OCI-LY1 (cell line): ENCODE data around the gene STX2.

Experiments
- H2AFZ ChIP-seq: fragments of 200-600 bp; sonication (generic), shearing (Covaris generic); 2 replicates; pipeline ENCODE4 v1.6.0; 2014; ENCODE audit warnings: antibody characterized with exemption, mild to moderate bottlenecking, low read length
- H3F3A ChIP-seq: fragments of 200-600 bp; sonication (generic), shearing (Covaris generic); 2 replicates; pipeline ENCODE4 v1.6.0; 2014; ENCODE audit warnings: mild to moderate bottlenecking, antibody characterized with exemption, low read length, moderate library complexity; ENCODE audit not compliant: insufficient read depth
- H3K27ac ChIP-seq: fragments of 200-600 bp; sonication (generic); 2 replicates; pipeline ENCODE4 v1.5.1; 2014; ENCODE audit warnings: low read length, mixed run types, mild to moderate bottlenecking, low read depth; ENCODE audit not compliant: poor library complexity, severe bottlenecking
- H3K27me3 ChIP-seq: fragments of 200-600 bp; sonication (generic); 2 replicates; pipeline ENCODE4 v1.6.0; 2014; ENCODE audit warnings: antibody characterized with exemption, mild to moderate bottlenecking, low read length, moderate library complexity; ENCODE audit not compliant: insufficient read depth
- H3K36me3 ChIP-seq: fragments of 200-600 bp; sonication (generic); 2 replicates; pipeline ENCODE4 v1.6.1; 2014; ENCODE audit warnings: mild to moderate bottlenecking, antibody characterized with exemption, low read length, moderate library complexity, mixed read lengths; ENCODE audit not compliant: insufficient read depth
- H3K4me1 ChIP-seq: fragments of 200-600 bp; sonication (generic); 2 replicates; pipeline ENCODE4 v1.5.1; 2014; ENCODE audit warnings: mild to moderate bottlenecking, low read length, moderate library complexity; ENCODE audit not compliant: insufficient read depth, severe bottlenecking
- H3K4me2 ChIP-seq: fragments of 200-600 bp; sonication (generic), shearing (Covaris generic); 2 replicates; pipeline ENCODE4 v1.6.1; 2014; ENCODE audit warnings: low read length
- H3K4me3 ChIP-seq: fragments of 200-600 bp; sonication (generic); 2 replicates; pipeline ENCODE4 v1.5.1; 2014; ENCODE audit warnings: low read length, low read depth, mild to moderate bottlenecking, mixed read lengths; ENCODE audit not compliant: poor library complexity, severe bottlenecking
- H3K79me2 ChIP-seq: fragments of 200-600 bp; shearing (Covaris generic); 2 replicates; pipeline ENCODE4 v1.6.1; 2016; ENCODE audit warnings: mixed run types, low read length, mixed read lengths; ENCODE audit not compliant: insufficient read depth
- H3K9ac ChIP-seq: fragments of 200-600 bp; sonication (generic), shearing (Covaris generic); 2 replicates; pipeline ENCODE4 v1.6.1; 2014; ENCODE audit warnings: mild to moderate bottlenecking, low read length, mixed read lengths
- H3K9me2 ChIP-seq: fragments of 200-600 bp; sonication (generic), shearing (Covaris generic); 2 replicates; pipeline ENCODE4 v1.6.1; 2014; ENCODE audit warnings: low read depth, mild to moderate bottlenecking, low read length, mixed read lengths
- H3K9me3 ChIP-seq: fragments of 200-600 bp; shearing (Covaris generic); 2 replicates; pipeline ENCODE4 v1.6.1; 2014; ENCODE audit warnings: low read length, mixed read lengths
- H4K20me1 ChIP-seq: fragments of 200-600 bp; sonication (generic), shearing (Covaris generic); 2 replicates; pipeline ENCODE4 v1.6.0; 2016; ENCODE audit warnings: mild to moderate bottlenecking, low read length; ENCODE audit not compliant: insufficient read depth
- CTCF ChIP-seq: fragments of 200-600 bp; sonication (generic), shearing (Covaris generic); IDR thresholded peaks from 2 replicates; pipeline ENCODE4 v1.5.1; 2017; ENCODE audit warnings: mild to moderate bottlenecking, antibody characterized with exemption, low read length, moderate library complexity, mixed read lengths
- EZH2 ChIP-seq: fragments of 200-600 bp; sonication (generic), shearing (Covaris generic); IDR thresholded peaks from 2 replicates; pipeline ENCODE4 v1.8.0; 2017; ENCODE audit warnings: borderline replicate concordance, mixed run types, mild to moderate bottlenecking, antibody characterized with exemption, low read length, moderate library complexity, mixed read lengths

STX2 gene

DNA sequence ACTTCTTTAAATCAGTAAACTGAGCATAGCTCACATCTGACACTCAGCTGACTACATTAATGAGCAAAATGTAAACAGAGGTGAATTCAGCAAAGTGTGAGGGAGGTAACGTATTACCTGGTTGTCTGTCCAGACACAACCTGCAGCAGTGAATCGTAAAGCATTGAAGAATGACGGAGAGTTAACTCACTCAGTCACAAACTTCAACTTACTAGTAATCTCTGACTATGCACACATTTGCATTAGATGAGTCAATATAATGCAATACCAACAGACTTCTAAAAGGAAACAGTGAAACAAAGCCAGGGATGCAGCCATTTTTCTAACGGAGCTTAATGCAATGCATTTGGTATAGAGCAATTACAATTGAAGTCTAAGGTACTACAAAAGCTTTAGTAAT is 40.0 kb downstream of the STX2 start:
- Histone ChIP-seq H3K79me2 (no peaks in the 10 kb centered on the region), H3K4me2 (no peak overlapping the region), H3K9ac (no peak overlapping the region), H3F3A (no peaks in the 10 kb centered on the region), H2AFZ (no peak overlapping the region), H3K27me3 (no peaks in the 10 kb centered on the region), H3K27ac (no peak overlapping the region), H4K20me1 (no peaks in the 10 kb centered on the region), H3K9me3 (no peaks in the 10 kb centered on the region), H3K9me2 (no peaks in the 10 kb centered on the region), H3K4me1 (no peaks in the 10 kb centered on the region), H3K4me3 (no peak overlapping the region), H3K36me3 (peaks cover 77% of the 10 kb centered on the region)
- TF ChIP-seq EZH2: no peak
- no peak for TF ChIP-seq CTCF

DNA sequence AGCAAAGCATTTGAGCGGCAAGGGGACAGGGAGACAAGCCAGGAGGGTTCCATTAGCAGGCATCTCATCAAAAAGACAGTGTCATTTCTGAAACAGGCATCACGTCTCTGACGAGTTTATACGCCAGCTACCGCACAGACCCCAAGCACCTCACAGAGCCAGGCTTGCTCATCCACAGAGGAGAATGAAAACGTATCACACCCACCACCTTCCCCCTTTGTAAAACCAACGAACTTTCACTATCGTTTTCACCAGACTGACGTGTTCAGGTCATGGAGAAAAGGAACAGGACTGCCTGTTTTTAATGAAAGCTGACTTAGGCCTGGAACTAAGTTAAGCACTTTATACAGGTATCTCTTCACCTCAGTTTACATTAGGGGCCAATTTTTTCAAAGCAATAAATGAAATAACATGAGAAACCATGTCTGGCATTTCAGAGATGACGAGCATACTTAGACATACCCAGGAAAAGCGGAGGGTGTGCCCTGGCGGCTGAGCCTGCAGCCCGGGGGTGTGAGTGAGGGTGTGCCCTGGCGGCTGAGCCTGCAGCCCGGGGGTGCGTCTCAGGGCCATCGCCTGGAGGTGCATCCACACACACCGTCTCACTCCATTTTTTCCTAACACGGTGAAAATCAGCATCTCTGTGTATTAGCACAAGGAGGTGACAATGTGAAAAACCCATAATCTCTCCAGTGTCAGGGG is 41.9 kb downstream of the STX2 start:
- H3F3A ChIP-seq: no peaks in the 10 kb centered on the region
- no peaks in the 10 kb centered on the region for H3K9me2 ChIP-seq
- H3K79me2 ChIP-seq: no peaks in the 10 kb centered on the region
- H3K27ac ChIP-seq: no peak overlapping the region
- H3K36me3 ChIP-seq: peaks cover 64% of the 10 kb centered on the region
- H3K9ac ChIP-seq: no peak overlapping the region
- H2AFZ ChIP-seq: no peak overlapping the region
- H3K9me3 ChIP-seq: no peaks in the 10 kb centered on the region
- TF ChIP-seq EZH2 (no peak), CTCF (no peak)
- H3K4me3 ChIP-seq: no peak overlapping the region
- no peaks in the 10 kb centered on the region for H4K20me1 ChIP-seq
- no peaks in the 10 kb centered on the region for H3K4me1 ChIP-seq
- no peaks in the 10 kb centered on the region for H3K27me3 ChIP-seq
- H3K4me2 ChIP-seq: no peak overlapping the region

GRCh38 chr12:130795906-130796305 is 43.1 kb downstream of the STX2 start:
- Histone ChIP-seq H3K79me2 (no peaks in the 10 kb centered on the region), H3K4me1 (no peaks in the 10 kb centered on the region), H3K9me2 (no peaks in the 10 kb centered on the region), H3K9ac (no peak overlapping the region), H3K27ac (no peak overlapping the region), H3F3A (no peaks in the 10 kb centered on the region), H2AFZ (no peak overlapping the region), H3K4me2 (no peak overlapping the region), H3K36me3 (peaks cover 65% of the 10 kb centered on the region), H3K4me3 (no peak overlapping the region), H3K27me3 (no peaks in the 10 kb centered on the region), H4K20me1 (no peaks in the 10 kb centered on the region), H3K9me3 (no peaks in the 10 kb centered on the region)
- no peak for TF ChIP-seq CTCF
- no peak for TF ChIP-seq EZH2
